Thoracic aorta (tissue), 2 donors: ENCODE data around the gene GCN1. TPM values are rescaled to one million over a fixed set of nuclear protein-coding genes. Genes with fewer than 3 reads are reported as not detected.

Experiments
- ATAC-seq: fragments of 150-250 bp; one replicate; pipeline ENCODE4 v1.8.0; 2017; ENCODE audit warnings: low read depth; ENCODE audit not compliant: insufficient number of reproducible peaks, low FRiP score
- DNase-seq: peaks from one replicate; pipeline ENCODE4 v3.0.0-alpha.2; 2020; ENCODE audit warnings: low spot score
- H3K27ac ChIP-seq, 2 donors: fragments of 200-600 bp; sonication (generic); 1 replicate in 1 of 2; 2 replicates in 1 of 2; pipeline ENCODE4 v1.5.1; 2016; ENCODE audit warnings: mild to moderate bottlenecking in 2 of 2, moderate library complexity in 2 of 2
- H3K27me3 ChIP-seq: fragments of 200-600 bp; sonication (generic); replicated peaks from 2 replicates; pipeline ENCODE4 v1.6.0; 2016; ENCODE audit warnings: mild to moderate bottlenecking; ENCODE audit not compliant: insufficient read depth
- H3K36me3 ChIP-seq: fragments of 200-600 bp; sonication (generic); one replicate; pipeline ENCODE4 v1.5.1; 2016
- H3K4me1 ChIP-seq, 2 donors: fragments of 200-600 bp; sonication (generic); 1 replicate in 1 of 2; 2 replicates in 1 of 2; pipeline versions ENCODE4 v1.5.1 to v1.6.0; 2016; ENCODE audit warnings: low read depth in 2 of 2, mild to moderate bottlenecking in 1 of 2; ENCODE audit not compliant: control insufficient read depth in 1 of 2
- H3K4me3 ChIP-seq: fragments of 200-600 bp; sonication (generic); 2 replicates; pipeline ENCODE4 v1.5.1; 2016; ENCODE audit warnings: mild to moderate bottlenecking
- H3K9me3 ChIP-seq: fragments of 200-600 bp; sonication (generic); 2 replicates; pipeline ENCODE4 v1.5.1; 2016
- CTCF ChIP-seq: fragments of 200-600 bp; sonication (generic); IDR thresholded peaks from one replicate; pipeline ENCODE4 v1.5.1; 2019; ENCODE audit warnings: antibody characterized with exemption
- total RNA-seq, 2 donors: library from RNA; depleted of rRNA; stranded (reverse); fragments of >200 nt; gene quantifications; one replicate each; pipeline versions ENCODE4 v1.1.0 to v1.2.3, GENCODE V29; 2016

GCN1 gene
- total RNA-seq, 2 donors from 2014 or later: 56.8 to 91.5 TPM

- Histone ChIP-seq H3K27me3 (no peaks in the 10 kb centered on the region), H3K4me3 (no peak overlapping the region), H3K36me3 (peaks cover 89% of the 10 kb centered on the region), H3K9me3 (no peaks in the 10 kb centered on the region), H3K4me1 (no peaks in the 10 kb centered on the region), H3K27ac (no peak overlapping the region)
- DNase-seq (no peak), ATAC-seq (no peak)
- no peak for TF ChIP-seq CTCF
Measured at GRCh38 chr12:120139958-120140357, 54.6 kb downstream of the GCN1 start.

GRCh38 chr12:120138366-120138765 is 56.1 kb downstream of the GCN1 start:
- DNase-seq (no peak), ATAC-seq (no peak)
- no peaks in the 10 kb centered on the region for H3K9me3 ChIP-seq
- no peak overlapping the region for H3K4me3 ChIP-seq
- H3K4me1 ChIP-seq: no peaks in the 10 kb centered on the region
- H3K36me3 ChIP-seq: peaks cover 92% of the 10 kb centered on the region
- H3K27me3 ChIP-seq: no peaks in the 10 kb centered on the region
- TF ChIP-seq CTCF: no peak
- H3K27ac ChIP-seq: no peak overlapping the region

GRCh38 chr12:120137833-120138232 is 56.7 kb downstream of the GCN1 start:
- H3K36me3 ChIP-seq: peaks cover 89% of the 10 kb centered on the region
- TF ChIP-seq CTCF: no peak
- no peak overlapping the region for H3K4me3 ChIP-seq
- H3K27ac ChIP-seq: no peak overlapping the region
- DNase-seq (no peak), ATAC-seq (no peak)
- H3K9me3 ChIP-seq: no peaks in the 10 kb centered on the region
- no peaks in the 10 kb centered on the region for H3K4me1 ChIP-seq
- no peaks in the 10 kb centered on the region for H3K27me3 ChIP-seq

GRCh38 chr12:120136093-120136770 is 58.3 kb downstream of the GCN1 start:
- TF ChIP-seq CTCF: no peak
- DNase-seq: no peak
- Histone ChIP-seq H3K27me3 (no peaks in the 10 kb centered on the region), H3K36me3 (peaks cover 79% of the 10 kb centered on the region), H3K4me1 (no peaks in the 10 kb centered on the region), H3K4me3 (no peak overlapping the region), H3K9me3 (no peaks in the 10 kb centered on the region), H3K27ac (no peak overlapping the region)
- no peak for ATAC-seq

GRCh38 chr12:120134307-120134980 is 60.1 kb downstream of the GCN1 start:
- no peaks in the 10 kb centered on the region for H3K4me1 ChIP-seq
- no peak overlapping the region for H3K27ac ChIP-seq
- ATAC-seq (no peak), DNase-seq (no peak)
- H3K36me3 ChIP-seq: peaks cover 81% of the 10 kb centered on the region
- H3K4me3 ChIP-seq: no peak overlapping the region
- no peak for TF ChIP-seq CTCF
- H3K9me3 ChIP-seq: no peaks in the 10 kb centered on the region
- no peaks in the 10 kb centered on the region for H3K27me3 ChIP-seq
